Measurements from ENCODE around the gene TMOD3. TPM values are rescaled to one million over a fixed set of nuclear protein-coding genes. Genes with fewer than 3 reads are reported as not detected.

The TMOD3 gene
- total and polyA plus RNA-seq, 5 experiments from 2014 or later, result 27.6 to 56.7 (median 32.6) TPM

- POLR2A ChIA-PET, result interaction anchor here (0.7 kb wide), 1 partner anchor 1880 kb away, joined by 3 read pairs; no protein-coding TSS in a partner anchor
- H3K27me3 Mint-ChIP-seq, result no peaks in the 10 kb centered on the region
Observed at GRCh38 chr15:51853998-51854397, 24.5 kb downstream of the TMOD3 start.

GRCh38 chr15:51855612-51856011 lies 26.2 kb downstream of the TMOD3 start:
- H3K36me3 Mint-ChIP-seq, result peaks cover 0 to 12% (median 5%) of the 10 kb centered on the region in 3 donors
- H3K4me3 Mint-ChIP-seq, result no peak overlapping the region
- H3K4me1 Mint-ChIP-seq, result peaks cover 40 to 73% (median 59%) of the 10 kb centered on the region in 4 donors
- DNase-seq (no peak), ATAC-seq (no peak)
- POLR2A ChIA-PET, result interaction anchor here (0.9 kb wide), 1 partner anchor 10 kb away, joined by 4 read pairs; no protein-coding TSS in a partner anchor
- H3K27ac Mint-ChIP-seq, result peak overlapping the region in 6 of 10 donors; percentile 3 to 48 (median 21)
- peaks cover 0 to 4% (median 0%) of the 10 kb centered on the region in 9 donors for H3K9me3 Mint-ChIP-seq
- H3K27me3 Mint-ChIP-seq, result no peaks in the 10 kb centered on the region

More at GRCh38 chr15:51853998-51854397, 24.5 kb downstream of the TMOD3 start:
- Mint-ChIP-seq H3K27ac (no peak overlapping the region), H3K36me3 (peaks cover 0 to 9% (median 2%) of the 10 kb centered on the region in 3 donors), H3K4me1 (peaks cover 45 to 75% (median 61%) of the 10 kb centered on the region in 4 donors), H3K9me3 (no peaks in the 10 kb centered on the region), H3K4me3 (no peak overlapping the region)
- DNase-seq (no peak), ATAC-seq (no peak)

- peaks cover 39 to 79% (median 59%) of the 10 kb centered on the region in 4 donors for H3K4me1 Mint-ChIP-seq
- no peak overlapping the region for H3K4me3 Mint-ChIP-seq
- peak overlapping the region in 3 of 10 donors; percentile 12 to 56 (median 17) for H3K27ac Mint-ChIP-seq
Observed at GRCh38 chr15:51856714-51857380, 27.4 kb downstream of the TMOD3 start.

GRCh38 chr15:51861557-51862359 lies 32.3 kb downstream of the TMOD3 start:
- Mint-ChIP-seq H3K4me1 (peaks cover 37 to 55% (median 52%) of the 10 kb centered on the region in 4 donors), H3K27me3 (no peaks in the 10 kb centered on the region), H3K9me3 (peaks cover 0 to 4% (median 0%) of the 10 kb centered on the region in 9 donors), H3K36me3 (peaks cover 11 to 42% (median 23%) of the 10 kb centered on the region in 3 donors), H3K4me3 (peak overlapping the region; percentile 44 to 80 (median 67)), H3K27ac (peak overlapping the region; percentile 1 to 93 (median 84))
- peak in 9 of 10 donors; percentile 23 to 76 (median 58) for DNase-seq
- POLR2A ChIA-PET, result interaction anchor here (0.6 to 1.2 kb wide), 2 partner anchors 83 to 124 kb away, joined by 3 to 5 read pairs; partner anchors contain the start of gene LYSMD2
- peak; percentile 97 to 100 for ATAC-seq

More at GRCh38 chr15:51856714-51857380, 27.4 kb downstream of the TMOD3 start:
- POLR2A ChIA-PET, result no interaction called here
- peaks cover 0 to 12% (median 8%) of the 10 kb centered on the region in 3 donors for H3K36me3 Mint-ChIP-seq
- H3K27me3 Mint-ChIP-seq, result no peaks in the 10 kb centered on the region
- no peak for ATAC-seq
- H3K9me3 Mint-ChIP-seq, result peaks cover 0 to 4% (median 0%) of the 10 kb centered on the region in 9 donors
- DNase-seq, result no peak

- no peak for ATAC-seq
- peaks cover 13 to 52% (median 28%) of the 10 kb centered on the region in 3 donors for H3K36me3 Mint-ChIP-seq
- POLR2A ChIA-PET, result no interaction called here
Observed at GRCh38 chr15:51863131-51863530, 33.7 kb downstream of the TMOD3 start.

GRCh38 chr15:51864408-51865056 lies 35.1 kb downstream of the TMOD3 start:
- peaks cover 0 to 4% (median 0%) of the 10 kb centered on the region in 9 donors for H3K9me3 Mint-ChIP-seq
- no peaks in the 10 kb centered on the region for H3K27me3 Mint-ChIP-seq
- peak overlapping the region in 1 of 10 donors; percentile 0 for H3K4me3 Mint-ChIP-seq
- ATAC-seq (no peak), DNase-seq (no peak)
- peaks cover 19 to 62% (median 39%) of the 10 kb centered on the region in 3 donors for H3K36me3 Mint-ChIP-seq
- peak overlapping the region in 6 of 10 donors; percentile 13 to 86 (median 77) for H3K27ac Mint-ChIP-seq
- POLR2A ChIA-PET, result no interaction called here
- peaks cover 37 to 47% (median 39%) of the 10 kb centered on the region in 4 donors for H3K4me1 Mint-ChIP-seq

More at GRCh38 chr15:51863131-51863530, 33.7 kb downstream of the TMOD3 start:
- Mint-ChIP-seq H3K4me3 (peak overlapping the region in 5 of 10 donors; percentile 3 to 62 (median 19)), H3K4me1 (peaks cover 39 to 55% (median 46%) of the 10 kb centered on the region in 4 donors), H3K27ac (peak overlapping the region in 6 of 10 donors; percentile 5 to 89 (median 50)), H3K27me3 (no peaks in the 10 kb centered on the region), H3K9me3 (peaks cover 0 to 4% (median 0%) of the 10 kb centered on the region in 9 donors)
- DNase-seq, result no peak

GRCh38 chr15:51865317-51865716 lies 35.9 kb downstream of the TMOD3 start:
- Mint-ChIP-seq H3K4me3 (no peak overlapping the region), H3K27me3 (no peaks in the 10 kb centered on the region), H3K27ac (peak overlapping the region in 3 of 10 donors; percentile 13 to 74 (median 30)), H3K9me3 (no peaks in the 10 kb centered on the region), H3K36me3 (peaks cover 19 to 69% (median 41%) of the 10 kb centered on the region in 3 donors), H3K4me1 (peaks cover 30 to 39% (median 32%) of the 10 kb centered on the region in 4 donors)
- DNase-seq (no peak), ATAC-seq (no peak)
- POLR2A ChIA-PET, result interaction anchor here (1.2 kb wide), 1 partner anchor 10 kb away, joined by 4 read pairs; no protein-coding TSS in a partner anchor

GRCh38 chr15:51866161-51866560 lies 36.7 kb downstream of the TMOD3 start:
- Mint-ChIP-seq H3K4me1 (peaks cover 25 to 30% (median 27%) of the 10 kb centered on the region in 4 donors), H3K27me3 (no peaks in the 10 kb centered on the region), H3K9me3 (no peaks in the 10 kb centered on the region), H3K27ac (peak overlapping the region in 1 of 10 donors; percentile 19), H3K36me3 (peaks cover 19 to 77% (median 45%) of the 10 kb centered on the region in 3 donors), H3K4me3 (no peak overlapping the region)
- no peak for ATAC-seq
- POLR2A ChIA-PET, result interaction anchor here (1.2 kb wide), 1 partner anchor 11 kb away, joined by 4 read pairs; no protein-coding TSS in a partner anchor
- no peak for DNase-seq

- H3K4me1 Mint-ChIP-seq, result peaks cover 19 to 29% (median 23%) of the 10 kb centered on the region in 4 donors
- DNase-seq (no peak), ATAC-seq (no peak)
- H3K27ac Mint-ChIP-seq, result peak overlapping the region in 8 of 10 donors; percentile 1 to 81 (median 44)
- H3K9me3 Mint-ChIP-seq, result no peaks in the 10 kb centered on the region
- peaks cover 19 to 83% (median 48%) of the 10 kb centered on the region in 3 donors for H3K36me3 Mint-ChIP-seq
- H3K4me3 Mint-ChIP-seq, result no peak overlapping the region
- POLR2A ChIA-PET, result no interaction called here
- no peaks in the 10 kb centered on the region for H3K27me3 Mint-ChIP-seq
Observed at GRCh38 chr15:51866751-51867150, 37.3 kb downstream of the TMOD3 start.

GRCh38 chr15:51869060-51869421 lies 39.6 kb downstream of the TMOD3 start:
- Mint-ChIP-seq H3K4me1 (peaks cover 2 to 22% (median 9%) of the 10 kb centered on the region in 4 donors), H3K27me3 (no peaks in the 10 kb centered on the region), H3K9me3 (no peaks in the 10 kb centered on the region), H3K36me3 (peaks cover 10 to 83% (median 40%) of the 10 kb centered on the region in 3 donors), H3K27ac (peak overlapping the region in 1 of 10 donors; percentile 90), H3K4me3 (no peak overlapping the region)
- DNase-seq (no peak), ATAC-seq (no peak)
- POLR2A ChIA-PET, result no interaction called here

GRCh38 chr15:51870774-51871173 lies 41.3 kb downstream of the TMOD3 start:
- Mint-ChIP-seq H3K36me3 (peaks cover 14 to 85% (median 46%) of the 10 kb centered on the region in 3 donors), H3K27ac (no peak overlapping the region), H3K9me3 (no peaks in the 10 kb centered on the region), H3K27me3 (no peaks in the 10 kb centered on the region), H3K4me1 (peaks cover 0 to 16% (median 4%) of the 10 kb centered on the region in 4 donors), H3K4me3 (no peak overlapping the region)
- POLR2A ChIA-PET, result no interaction called here
- no peak for DNase-seq
- ATAC-seq, result no peak

Measured in naive thymus-derived CD8-positive, alpha-beta T cell (primary cell).